Erythroblast (primary cell): ENCODE measurements around the gene FPGS.
A peak's percentile ranks its signal among the peaks of the same experiment; 100 is the strongest.

ENCODE experiments used
- DNase-seq, 2 experiments: peaks; one replicate each; lab custom pipeline; 2025; lab: John Stamatoyannopoulos, UW
- GATA1 ChIP-seq: IDR thresholded peaks from 2 replicates; pipeline ENCODE4 v1.6.1; 2011; ENCODE audit warnings: low read depth, mild to moderate bottlenecking, control low read depth, low read length, moderate library complexity
- POLR2A ChIP-seq: IDR thresholded peaks from 2 replicates; pipeline ENCODE4 v1.6.1; 2011; ENCODE audit warnings: mild to moderate bottlenecking, low read length

The FPGS gene

GRCh38 chr9:127763918-127764384, 38.7 kb upstream of the FPGS start:
- DNase-seq: peak; percentile 60 to 63
- TF ChIP-seq POLR2A: no peak
- no peak for TF ChIP-seq GATA1

- DNase-seq: no peak
- TF ChIP-seq POLR2A (no peak), GATA1 (no peak)
Observed at GRCh38 chr9:127765418-127765817, 37.3 kb upstream of the FPGS start.

- no peak for TF ChIP-seq POLR2A
- no peak for TF ChIP-seq GATA1
- no peak for DNase-seq
Observed at GRCh38 chr9:127767410-127767809, 35.3 kb upstream of the FPGS start.

DNA sequence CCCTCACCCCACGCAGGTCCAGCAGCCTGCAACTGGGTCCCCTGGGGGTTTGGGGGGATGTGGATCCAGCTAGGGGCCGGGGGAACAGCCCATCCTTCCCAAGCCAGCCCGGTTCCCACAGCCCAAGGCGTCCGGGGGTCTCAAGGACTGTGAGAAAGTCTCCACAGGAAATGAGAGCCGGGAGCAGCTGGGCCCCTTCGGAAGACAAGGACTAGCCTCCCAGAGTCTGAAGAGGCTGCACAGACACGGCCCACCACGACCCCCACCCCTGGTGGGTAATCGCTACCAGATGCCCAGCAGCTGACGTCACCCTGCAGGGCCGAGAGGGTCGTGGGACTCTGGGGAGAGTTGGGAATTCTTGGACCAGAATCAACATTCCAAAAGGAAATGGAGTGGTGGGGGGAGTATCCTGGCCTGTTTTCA, 34.8 kb upstream of the FPGS start:
- TF ChIP-seq POLR2A (no peak), GATA1 (no peak)
- no peak for DNase-seq

- TF ChIP-seq POLR2A (no peak), GATA1 (no peak)
- no peak for DNase-seq
Observed at GRCh38 chr9:127768698-127769097, 34.0 kb upstream of the FPGS start.

- no peak for DNase-seq
- TF ChIP-seq GATA1: no peak
- no peak for TF ChIP-seq POLR2A
Observed at GRCh38 chr9:127769101-127769500, 33.6 kb upstream of the FPGS start.

- no peak for DNase-seq
- TF ChIP-seq POLR2A: no peak
- TF ChIP-seq GATA1: no peak
Observed at GRCh38 chr9:127769929-127770582, 32.6 kb upstream of the FPGS start.

DNA sequence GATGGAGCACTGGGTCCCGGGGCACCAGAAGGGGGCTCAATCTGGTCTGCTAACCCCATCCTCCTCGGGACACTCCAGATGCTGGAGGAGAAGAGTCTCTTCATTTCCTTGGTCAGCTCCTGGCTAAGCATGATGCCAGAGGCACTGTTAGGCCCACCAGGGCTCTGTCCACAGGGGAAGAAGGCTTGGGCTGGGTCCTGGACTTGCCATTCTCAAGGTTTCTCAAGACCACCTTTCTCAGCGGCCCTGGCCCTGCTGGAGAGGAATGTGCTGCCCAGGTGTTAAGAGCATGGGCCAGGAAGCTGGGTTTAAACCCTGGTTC, 32.1 kb upstream of the FPGS start:
- DNase-seq: no peak
- TF ChIP-seq POLR2A (no peak), GATA1 (no peak)

DNA sequence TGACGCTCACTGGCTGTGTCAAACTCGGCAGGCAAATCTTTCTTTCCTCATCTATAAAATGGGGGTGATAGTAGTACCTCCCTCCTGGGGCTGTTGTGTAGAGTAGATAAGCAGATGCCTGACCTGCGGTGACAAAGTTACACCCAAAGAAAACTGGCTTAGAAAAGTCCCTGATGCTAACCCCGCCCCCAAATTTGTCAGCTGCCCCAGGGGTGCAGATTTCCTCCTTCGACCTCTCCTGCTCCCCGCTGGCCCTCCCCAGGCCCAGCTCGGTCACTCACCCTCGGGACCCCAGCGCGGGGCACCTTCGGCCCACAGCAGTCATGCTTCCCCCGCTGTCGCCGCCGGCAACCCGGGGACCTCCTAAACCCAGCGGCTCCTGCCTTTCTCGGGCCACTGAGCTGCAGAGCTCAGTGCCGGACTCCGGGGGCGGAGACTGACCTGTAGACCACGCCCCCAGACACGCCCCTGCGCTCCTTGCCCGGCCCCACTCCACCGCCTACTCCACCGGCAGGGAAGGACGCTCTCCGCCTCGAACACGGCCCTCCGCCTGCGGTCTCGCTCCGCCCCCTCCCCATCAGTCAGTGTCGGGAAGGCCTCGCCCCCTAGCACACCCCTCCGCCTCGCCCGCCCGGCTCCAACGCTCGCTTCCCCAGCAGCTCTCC, 31.6 kb upstream of the FPGS start:
- no peak for TF ChIP-seq GATA1
- peak; percentile 96 to 97 for DNase-seq

GRCh38 chr9:127771570-127772189, 31.0 kb upstream of the FPGS start:
- TF ChIP-seq GATA1 (no peak), POLR2A (no peak)
- no peak for DNase-seq

GRCh38 chr9:127772603-127773002, 30.1 kb upstream of the FPGS start:
- TF ChIP-seq GATA1: no peak
- no peak for TF ChIP-seq POLR2A
- no peak for DNase-seq

DNA sequence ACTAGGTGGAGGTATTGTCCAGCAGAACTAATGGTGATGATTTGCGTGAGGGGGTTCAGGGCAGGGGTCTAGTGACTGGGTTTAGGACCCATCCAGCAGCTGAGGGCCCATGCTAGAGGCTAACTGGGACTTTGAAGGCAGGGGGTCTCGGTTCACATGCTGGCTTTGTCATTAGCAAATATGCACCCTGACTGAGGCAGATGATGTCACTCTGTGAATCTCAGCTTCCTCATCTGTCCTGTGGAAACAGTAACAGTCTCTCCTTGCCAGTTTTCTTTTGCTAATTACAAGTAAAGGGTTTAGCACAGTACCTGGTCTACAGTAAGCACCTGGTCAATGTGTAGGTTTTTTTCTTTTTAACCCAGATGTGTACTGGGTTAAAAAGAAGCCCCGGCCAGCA, 29.4 kb upstream of the FPGS start:
- DNase-seq: no peak
- TF ChIP-seq POLR2A: no peak
- no peak for TF ChIP-seq GATA1

GRCh38 chr9:127773981-127774380, 28.7 kb upstream of the FPGS start:
- DNase-seq: no peak
- TF ChIP-seq POLR2A: no peak
- TF ChIP-seq GATA1: no peak

GRCh38 chr9:127776195-127776923, 26.3 kb upstream of the FPGS start:
- TF ChIP-seq POLR2A (no peak), GATA1 (no peak)
- DNase-seq: peak; percentile 76 to 84
